Esophagus muscularis mucosa (tissue), 4 donors: Measurements from ENCODE around the gene PHAF1. TPM values are rescaled to one million over a fixed set of nuclear protein-coding genes. Genes with fewer than 3 reads are reported as not detected.
A peak's percentile ranks its signal among the peaks of the same experiment; 100 is the strongest.

Experiments
- DNase-seq: peaks from one replicate; pipeline ENCODE4 v3.0.0-alpha.2; 2017; ENCODE audit errors: extremely low spot score
- H3K27ac ChIP-seq, 4 donors: fragments of 200-600 bp; sonication (generic); replicated peaks in 1 of 4; 1 replicate in 3 of 4; 2 replicates in 1 of 4; pipeline ENCODE4 v1.5.1; 2016 to 2019; ENCODE audit warnings: mild to moderate bottlenecking in 1 of 4
- H3K27me3 ChIP-seq, 4 donors: fragments of 200-600 bp; sonication (generic); one replicate each; pipeline versions ENCODE4 v1.5.1 to v1.6.0; 2016 to 2019
- H3K36me3 ChIP-seq, 4 donors: fragments of 200-600 bp; sonication (generic); one replicate each; pipeline ENCODE4 v1.5.1; 2016 to 2019
- H3K4me1 ChIP-seq, 4 donors: fragments of 200-600 bp; sonication (generic); one replicate each; pipeline ENCODE4 v1.5.1; 2016 to 2019
- H3K4me3 ChIP-seq, 4 donors: fragments of 200-600 bp; sonication (generic); 1 replicate in 2 of 4; 2 replicates in 2 of 4; pipeline ENCODE4 v1.5.1; 2016 to 2019; ENCODE audit warnings: mild to moderate bottlenecking in 4 of 4, moderate library complexity in 1 of 4
- H3K9me3 ChIP-seq, 4 donors: fragments of 200-600 bp; sonication (generic); 1 replicate in 3 of 4; 2 replicates in 1 of 4; pipeline ENCODE4 v1.5.1; 2016 to 2019
- CTCF ChIP-seq, 3 experiments: fragments of 200-600 bp in 2 of 3; fragments of 450-650 bp in 1 of 3; sonication (generic) in 2 of 3; IDR thresholded peaks; one replicate each; pipeline ENCODE4 v1.5.1; 2017 to 2019; ENCODE audit warnings: antibody characterized with exemption in 3 of 3, mild to moderate bottlenecking in 2 of 3, moderate library complexity in 1 of 3
- EP300 ChIP-seq: sonication (generic); formaldehyde crosslinking; IDR thresholded peaks from one replicate; pipeline ENCODE4 v1.6.1; 2017; ENCODE audit warnings: antibody characterized with exemption
- POLR2A ChIP-seq: fragments of 450-650 bp; IDR thresholded peaks from one replicate; pipeline ENCODE4 v1.6.1; 2017; ENCODE audit warnings: antibody characterized with exemption, moderate library complexity, mild to moderate bottlenecking, low read depth
- POLR2AphosphoS5 ChIP-seq, 2 donors: sonication (generic); formaldehyde crosslinking; IDR thresholded peaks; one replicate each; pipeline ENCODE4 v1.6.1; 2017; ENCODE audit warnings: antibody characterized with exemption in 2 of 2
- WGBS: methylation state at CpG from one replicate; pipeline ENCODE4 v1.1.5; 2018; 5-methylcytosine and 5-hydroxymethylcytosine counted together
- intact Hi-C: fragments of 100-400 bp; cut with DNase I; formaldehyde crosslinking; loops from one replicate; pipeline ENCODE4 v1.15.1; 2023
- total RNA-seq, 4 donors: library from RNA; depleted of rRNA; stranded (reverse); fragments of >200 nt; gene quantifications; one replicate each; pipeline versions ENCODE4 v1.1.0 to v1.2.1, GENCODE V29; 2016

PHAF1 gene
- total RNA-seq, 4 donors from 2014 or later = 11.4 to 23.7 (median 17.1) TPM

GRCh38 chr16:67157892-67158635 lies 48.3 kb downstream of the PHAF1 start:
- 83% methylated on average over 7 of the region's 7 CpGs for WGBS
- no peak for DNase-seq
- no peaks in the 10 kb centered on the region for H3K9me3 ChIP-seq
- intact Hi-C loops = loop anchor here (2.0 to 5.0 kb wide), 3 partner anchors 27 to 261 kb away; no protein-coding TSS in a partner anchor
- peaks cover 51 to 61% (median 55%) of the 10 kb centered on the region in 4 donors for H3K4me1 ChIP-seq
- no peak overlapping the region for H3K4me3 ChIP-seq
- H3K36me3 ChIP-seq = no peaks in the 10 kb centered on the region
- no peak for TF ChIP-seq POLR2AphosphoS5 (IDR thresholded peaks at IDR 0.05)
- no peak for TF ChIP-seq POLR2A
- TF ChIP-seq CTCF (IDR thresholded peaks at IDR 0.05) = no peak
- TF ChIP-seq EP300 = no peak
- no peak overlapping the region for H3K27ac ChIP-seq
- H3K27me3 ChIP-seq = peaks cover 0 to 7% (median under 1%) of the 10 kb centered on the region in 4 donors

GRCh38 chr16:67158637-67159600 lies 49.2 kb downstream of the PHAF1 start:
- TF ChIP-seq CTCF (IDR thresholded peaks at IDR 0.05) = no peak
- no peak for TF ChIP-seq POLR2AphosphoS5 (IDR thresholded peaks at IDR 0.05)
- TF ChIP-seq POLR2A = no peak
- TF ChIP-seq EP300 = no peak
- H3K27me3 ChIP-seq = peaks cover 0 to 16% (median 2%) of the 10 kb centered on the region in 4 donors
- peak overlapping the region; percentile 76 to 91 (median 81) for H3K27ac ChIP-seq
- no peaks in the 10 kb centered on the region for H3K36me3 ChIP-seq
- peak overlapping the region; percentile 79 to 95 (median 94) for H3K4me3 ChIP-seq
- peaks cover 59 to 69% (median 64%) of the 10 kb centered on the region in 4 donors for H3K4me1 ChIP-seq
- DNase-seq = no peak
- WGBS = 13% methylated on average over 20 of the region's 34 CpGs
- H3K9me3 ChIP-seq = no peaks in the 10 kb centered on the region
- intact Hi-C loops = loop anchor here (2.0 to 5.0 kb wide), 3 partner anchors 26 to 262 kb away; no protein-coding TSS in a partner anchor

- Histone ChIP-seq H3K27me3 (peaks cover 0 to 36% (median 2%) of the 10 kb centered on the region in 4 donors), H3K4me3 (peak overlapping the region; percentile 79 to 95 (median 94)), H3K9me3 (no peaks in the 10 kb centered on the region), H3K36me3 (peaks cover 0 to 2% (median under 1%) of the 10 kb centered on the region in 4 donors), H3K27ac (peak overlapping the region; percentile 80 to 91 (median 85)), H3K4me1 (peaks cover 65 to 82% (median 74%) of the 10 kb centered on the region in 4 donors)
- TF ChIP-seq EP300 (no peak), POLR2A (no peak), POLR2AphosphoS5 (IDR thresholded peaks at IDR 0.05) (no peak), CTCF (IDR thresholded peaks at IDR 0.05) (no peak)
- intact Hi-C loops = no loop called here
- no peak for DNase-seq
- 44% methylated on average over 21 of the region's 25 CpGs for WGBS
Observed at GRCh38 chr16:67161595-67162058, 51.9 kb downstream of the PHAF1 start.

GRCh38 chr16:67162506-67163163 lies 52.9 kb downstream of the PHAF1 start:
- H3K4me3 ChIP-seq = peak overlapping the region; percentile 53 to 57 (median 54)
- H3K4me1 ChIP-seq = peaks cover 65 to 90% (median 80%) of the 10 kb centered on the region in 4 donors
- peak overlapping the region; percentile 80 to 97 (median 90) for H3K27ac ChIP-seq
- DNase-seq = no peak
- no peaks in the 10 kb centered on the region for H3K9me3 ChIP-seq
- H3K27me3 ChIP-seq = peaks cover 0 to 36% (median 2%) of the 10 kb centered on the region in 4 donors
- 32% methylated on average over 8 of the region's 44 CpGs for WGBS
- H3K36me3 ChIP-seq = peaks cover 0 to 9% (median 3%) of the 10 kb centered on the region in 4 donors
- intact Hi-C loops = no loop called here
- TF ChIP-seq EP300 (no peak), POLR2A (no peak), POLR2AphosphoS5 (IDR thresholded peaks at IDR 0.05) (no peak), CTCF (IDR thresholded peaks at IDR 0.05) (no peak)
